Ovary (tissue), 9 donors: ENCODE data around the gene GATA1. TPM values are rescaled to one million over a fixed set of nuclear protein-coding genes. Genes with fewer than 3 reads are reported as not detected.

Experiments
- DNase-seq, 5 donors: peaks; one replicate each; pipeline ENCODE4 v3.0.0-alpha.2; 2019 to 2020
- H3K27ac ChIP-seq, 2 donors: fragments of 200-600 bp; one replicate each; pipeline versions ENCODE4 v1.5.1 to v1.8.0; 2019 to 2022
- H3K27me3 ChIP-seq: fragments of 200-600 bp; one replicate; pipeline ENCODE4 v1.8.0; 2022
- H3K36me3 ChIP-seq: fragments of 200-600 bp; sonication (generic); one replicate; pipeline ENCODE4 v1.5.1; 2019
- H3K4me1 ChIP-seq: one replicate; pipeline ENCODE4 v1.8.1; 2013; ENCODE audit warnings: mild to moderate bottlenecking, moderate library complexity; ENCODE audit not compliant: insufficient read depth
- H3K4me3 ChIP-seq: fragments of 200-600 bp; sonication (generic); one replicate; pipeline ENCODE4 v1.5.1; 2017
- H3K9me3 ChIP-seq, 2 donors: fragments of 200-600 bp in 1 of 2; sonication (generic) in 1 of 2; one replicate each; pipeline versions ENCODE4 v1.5.1 to v1.8.1; 2013 to 2019; ENCODE audit warnings: mild to moderate bottlenecking in 1 of 2, moderate library complexity in 1 of 2
- CTCF ChIP-seq, 3 donors: fragments of 450-650 bp in 2 of 3; fragments of 200-600 bp in 1 of 3; IDR thresholded peaks; one replicate each; pipeline versions ENCODE4 v1.5.1 to v1.8.0; 2016 to 2022; ENCODE audit warnings: antibody characterized with exemption in 3 of 3, mild to moderate bottlenecking in 1 of 3
- EP300 ChIP-seq: sonication (generic); formaldehyde crosslinking; IDR thresholded peaks from one replicate; pipeline ENCODE4 v1.6.1; 2017; ENCODE audit warnings: antibody characterized with exemption
- POLR2A ChIP-seq: fragments of 450-650 bp; IDR thresholded peaks from one replicate; pipeline ENCODE4 v1.6.1; 2017; ENCODE audit warnings: antibody characterized with exemption, mild to moderate bottlenecking, moderate library complexity
- WGBS, 3 donors: extraction: QIAGEN DNeasy Blood & Tissue Kit in 1 of 3; methylation state at CpG; one replicate each; pipeline versions ENCODE4 v1.1.5 to v1.1.7; 2013 to 2017; 5-methylcytosine and 5-hydroxymethylcytosine counted together
- intact Hi-C, 4 donors: fragments of 100-400 bp; cut with DNase I; formaldehyde crosslinking; loops; one replicate each; pipeline versions ENCODE4 v1.11.0 to v1.15.1; 2022 to 2023
- polyA plus RNA-seq, 2 donors: library from polyadenylated mRNA; stranded (reverse); fragments of 200-250 nt in 1 of 2; fragments of 350-450 nt in 1 of 2; fragmentation: Illumina TruSeq in 1 of 2; extraction: RNeasy Lipid Tissue Mini Kit (QIAGEN cat#74804) in 1 of 2; gene quantifications; one replicate each; pipeline ENCODE4 v1.2.3, GENCODE V29; 2013 to 2014
- total RNA-seq, 7 donors: library from RNA; depleted of rRNA in 2 of 7; stranded (reverse); fragments of >200 nt in 2 of 7; fragmentation: NEBNext Ultra II Directional in 3 of 7; extraction: Animal tissue kit (Norgen Biotek cat#: 25700) in 3 of 7; gene quantifications; one replicate each; pipeline versions ENCODE4 v1.1.0 to v1.2.4, GENCODE V29; 2016 to 2023
- donor health status: DM: no; HTN: no; CAD: no; lungs with moderate emphysema.
- donor health status: DM: no; HTN: no; CAD: no.
- donor health status: Bipolar disorder and iron deficiency.
- donor health status: DM: yes; HTN: yes; CAD: no.
- donor health status: DM: no; HTN: no; CAD: no.
- donor health status: DM: yes; HTN: yes; CAD: no.

GATA1 gene
- total and polyA plus RNA-seq, 9 donors, result 0.08 to 0.46 TPM; not detected in 7

GRCh38 chrX:48786825-48787504, 575 bp downstream of the GATA1 start:
- no peak for DNase-seq
- TF ChIP-seq POLR2A (no peak), EP300 (no peak), CTCF (IDR thresholded peaks at IDR 0.05) (no peak)
- Histone ChIP-seq H3K4me3 (no peak overlapping the region), H3K36me3 (no peaks in the 10 kb centered on the region), H3K9me3 (no peaks in the 10 kb centered on the region), H3K27me3 (no peaks in the 10 kb centered on the region), H3K27ac (no peak overlapping the region), H3K4me1 (no peaks in the 10 kb centered on the region)
- WGBS, 3 donors, result 52 to 62% (median 54%) methylated on average over 6 of the region's 6 CpGs
- intact Hi-C loops, result no loop called here

- H3K27me3 ChIP-seq, result no peaks in the 10 kb centered on the region
- no peak for DNase-seq
- H3K9me3 ChIP-seq, result no peaks in the 10 kb centered on the region
- intact Hi-C loops, result no loop called here
- no peaks in the 10 kb centered on the region for H3K4me1 ChIP-seq
- no peaks in the 10 kb centered on the region for H3K36me3 ChIP-seq
- H3K27ac ChIP-seq, result no peak overlapping the region
- no peak overlapping the region for H3K4me3 ChIP-seq
- no peak for TF ChIP-seq POLR2A
- TF ChIP-seq EP300, result no peak
- no peak for TF ChIP-seq CTCF (IDR thresholded peaks at IDR 0.05)
- WGBS, 3 donors, result 40 to 50% (median 46%) methylated on average over 17 of the region's 17 CpGs
Observed at GRCh38 chrX:48787505-48788443, 1.4 kb downstream of the GATA1 start.

DNA sequence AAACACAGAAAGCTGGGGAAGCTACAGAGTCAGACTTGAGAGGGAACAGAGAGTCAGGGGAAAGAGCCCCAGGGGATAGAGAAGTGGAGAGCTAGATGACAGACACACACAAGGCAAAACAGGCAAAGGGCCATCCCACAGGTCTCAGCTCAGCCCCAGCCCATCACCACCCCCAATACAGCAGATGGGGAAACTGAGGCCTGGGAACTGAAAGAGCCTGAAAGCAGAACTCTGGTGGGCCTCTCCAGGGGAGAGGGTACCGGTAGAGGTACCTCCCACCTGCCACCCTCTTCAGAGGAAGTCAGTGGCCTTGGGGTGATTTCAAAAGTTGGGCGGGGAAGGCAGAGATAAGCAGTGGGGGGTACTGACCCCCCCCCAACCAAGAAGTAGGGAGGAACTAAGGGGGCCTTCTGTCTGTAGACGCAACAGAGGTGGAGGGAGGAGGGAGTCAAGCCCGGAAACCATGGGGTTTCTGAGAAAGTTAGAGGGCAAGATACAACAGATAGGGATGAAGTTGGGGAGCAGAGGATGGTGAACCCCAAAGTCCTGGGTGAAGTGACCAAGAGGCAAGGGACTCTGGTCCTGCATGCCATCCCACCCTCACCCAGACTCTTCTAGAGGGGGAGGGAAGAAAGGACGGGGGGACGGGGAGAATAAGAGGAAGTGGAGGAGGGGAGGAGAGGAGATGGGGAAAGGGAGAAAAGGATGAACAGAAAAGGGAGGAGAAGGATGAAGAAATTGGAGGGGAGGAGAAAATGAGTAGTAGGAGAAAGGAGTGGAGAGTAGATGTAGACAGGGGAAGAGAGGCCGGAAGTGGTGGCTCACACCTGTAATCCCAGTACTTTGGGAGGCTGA, 3.2 kb downstream of the GATA1 start:
- no peak for DNase-seq
- WGBS, 3 donors, result 64 to 73% (median 64%) methylated on average over 7 of the region's 7 CpGs
- Histone ChIP-seq H3K27me3 (no peaks in the 10 kb centered on the region), H3K36me3 (no peaks in the 10 kb centered on the region), H3K4me3 (no peak overlapping the region), H3K4me1 (no peaks in the 10 kb centered on the region), H3K9me3 (no peaks in the 10 kb centered on the region), H3K27ac (no peak overlapping the region)
- intact Hi-C loops, result no loop called here
- no peak for TF ChIP-seq POLR2A
- TF ChIP-seq EP300, result no peak

- H3K4me3 ChIP-seq, result no peak overlapping the region
- 51 to 57% (median 53%) methylated on average over 5 of the region's 5 CpGs for WGBS, 3 donors
- H3K36me3 ChIP-seq, result no peaks in the 10 kb centered on the region
- no peaks in the 10 kb centered on the region for H3K9me3 ChIP-seq
- no peak for DNase-seq
- no peaks in the 10 kb centered on the region for H3K27me3 ChIP-seq
- no peak overlapping the region for H3K27ac ChIP-seq
- TF ChIP-seq POLR2A (no peak), CTCF (IDR thresholded peaks at IDR 0.05) (no peak), EP300 (no peak)
- no peaks in the 10 kb centered on the region for H3K4me1 ChIP-seq
- intact Hi-C loops, result no loop called here
Observed at GRCh38 chrX:48790477-48790876, 4.1 kb downstream of the GATA1 start.
